Panc1 (cell line): ENCODE measurements around the gene ABCC1. TPM values are rescaled to one million over a fixed set of nuclear protein-coding genes. Genes with fewer than 3 reads are reported as not detected.
A peak's percentile ranks its signal among the peaks of the same experiment; 100 is the strongest.
"Not testable (repeated sequence)": the region's sequence is repeated elsewhere in the genome, so short reads cannot be mapped to it uniquely, and the experiment has no call there.

ENCODE experiments used
- ATAC-seq: fragments of 200-7000 bp; cut with Tn5 transposase; 2 replicates; pipeline ENCODE4 v1.9.1; 2020; ENCODE audit warnings: mild to moderate bottlenecking, moderate library complexity
- BruUV-seq: library from RNA; stranded (reverse); fragments of 400-500 nt; replicated peaks from 2 replicates; lab custom pipeline; 2021; lab: Mats Ljungman, UMichigan
- CTCF ChIA-PET: fragments of 300-600 bp; sonication (Branson Sonifier 250); formaldehyde crosslinking; loops from one replicate; lab custom pipeline; 2022; ENCODE audit warnings: antibody characterized with exemption; lab: Charles Lee
- POLR2A ChIA-PET: fragments of 300-600 bp; sonication (Branson Sonifier 250); formaldehyde crosslinking; loops from one replicate; lab custom pipeline; 2022; ENCODE audit warnings: antibody characterized with exemption; lab: Charles Lee
- DNase-seq: peaks from one replicate; pipeline ENCODE4 v3.0.0-alpha.2; 2010; ENCODE audit warnings: low read depth, low spot score
- H3K27ac ChIP-seq: 2 replicates; pipeline ENCODE4 v1.5.1; 2011; ENCODE audit warnings: mild to moderate bottlenecking, low read length, inconsistent platforms
- H3K27me3 ChIP-seq: fragments of 200-500 bp; sonication (Bioruptor generic); 2 replicates; pipeline ENCODE4 v1.6.0; 2014; ENCODE audit warnings: low read length, inconsistent platforms; ENCODE audit not compliant: control insufficient read depth, insufficient read depth
- H3K36me3 ChIP-seq: fragments of 200-500 bp; sonication (Bioruptor generic); 2 replicates; pipeline ENCODE4 v1.5.1; 2014; ENCODE audit warnings: inconsistent platforms, mild to moderate bottlenecking, low read length, moderate library complexity; ENCODE audit not compliant: control insufficient read depth, insufficient read depth
- H3K4me1 ChIP-seq: 2 replicates; pipeline ENCODE4 v1.5.1; 2011; ENCODE audit warnings: inconsistent platforms, mild to moderate bottlenecking, low read length, moderate library complexity; ENCODE audit not compliant: control insufficient read depth, insufficient read depth
- H3K4me3 ChIP-seq, 2 experiments: 2 replicates each; pipeline ENCODE4 v1.5.1; 2011 to 2012; ENCODE audit warnings: low read depth in 2 of 2, low read length in 2 of 2, mild to moderate bottlenecking in 2 of 2, inconsistent platforms in 1 of 2, moderate library complexity in 1 of 2
- H3K9me3 ChIP-seq: fragments of 200-500 bp; sonication (Bioruptor generic); 2 replicates; pipeline ENCODE4 v1.5.1; 2014; ENCODE audit warnings: low read depth, mild to moderate bottlenecking, inconsistent platforms, low read length, moderate library complexity; ENCODE audit not compliant: control insufficient read depth, insufficient read depth
- POLR2AphosphoS5 ChIP-seq: IDR thresholded peaks from 2 replicates; pipeline ENCODE4 v1.6.1; 2012; ENCODE audit warnings: mild to moderate bottlenecking, low read depth, low read length, moderate library complexity
- SIN3A ChIP-seq: IDR thresholded peaks from 2 replicates; pipeline ENCODE4 v1.6.1; 2012; ENCODE audit warnings: low read depth, mild to moderate bottlenecking, low read length, moderate library complexity, borderline replicate concordance; ENCODE audit not compliant: insufficient read depth
- TCF7L2 ChIP-seq: IDR thresholded peaks from 2 replicates; pipeline ENCODE4 v1.6.1; 2011; ENCODE audit warnings: mild to moderate bottlenecking, low read depth, low read length, inconsistent platforms
- in situ Hi-C: cut with HindIII; loops from 2 replicates; pipeline ENCODE4 v1.10.0; 2016; ENCODE audit warnings: low sequenced_read_pairs, low pct_unique_long_range_greater_than_20kb
- intact Hi-C: fragments of 100-400 bp; cut with micrococcal nuclease; formaldehyde crosslinking; loops from one replicate; pipeline ENCODE4 v1.10.0; 2022; ENCODE audit not compliant: unreplicated experiment
- total RNA-seq: library from RNA; stranded (reverse); gene quantifications from one replicate; pipeline ENCODE4 v1.2.1, GENCODE V29; 2021; ENCODE audit not compliant: unreplicated experiment
- TF ChIP-seq, protein P1 (sequence below), 2 experiments: IDR thresholded peaks; 2 replicates each; pipeline ENCODE4 v1.6.1; 2011 to 2012; ENCODE audit warnings: low read depth in 2 of 2, control low read depth in 1 of 2, low read length in 1 of 2, mild to moderate bottlenecking in 1 of 2, moderate library complexity in 1 of 2; ENCODE audit not compliant: insufficient read depth in 1 of 2
- TF ChIP-seq, protein P2 (sequence below): fragments of 450-650 bp; IDR thresholded peaks from 2 replicates; pipeline ENCODE4 v1.5.1; 2017; ENCODE audit warnings: mild to moderate bottlenecking

The ABCC1 gene
- total RNA-seq, 1 experiment from 2014 or later = 296 TPM

DNA sequence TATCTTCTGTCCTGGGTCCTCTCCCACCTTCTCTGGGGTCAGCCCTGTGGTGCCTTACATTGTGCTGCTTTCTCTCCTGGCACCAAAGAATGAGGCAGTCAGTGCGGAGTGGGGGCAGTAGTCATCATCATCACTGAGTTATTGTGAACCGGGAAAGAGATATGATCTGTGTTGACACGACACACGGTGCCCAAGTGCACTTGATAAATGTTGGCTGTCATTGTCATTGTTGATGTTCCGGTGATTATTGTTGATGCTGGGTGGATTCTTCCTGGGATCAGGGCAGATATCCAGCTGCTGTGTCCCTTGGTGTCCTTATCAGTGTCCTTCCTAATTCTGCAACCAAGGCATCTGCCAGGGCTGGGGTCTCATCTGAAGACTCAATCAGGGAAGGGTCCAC, 152.2 kb downstream of the ABCC1 start:
- TF ChIP-seq TCF7L2 (no peak), SIN3A (no peak), POLR2AphosphoS5 (no peak)
- TF ChIP-seq, protein P1, sequence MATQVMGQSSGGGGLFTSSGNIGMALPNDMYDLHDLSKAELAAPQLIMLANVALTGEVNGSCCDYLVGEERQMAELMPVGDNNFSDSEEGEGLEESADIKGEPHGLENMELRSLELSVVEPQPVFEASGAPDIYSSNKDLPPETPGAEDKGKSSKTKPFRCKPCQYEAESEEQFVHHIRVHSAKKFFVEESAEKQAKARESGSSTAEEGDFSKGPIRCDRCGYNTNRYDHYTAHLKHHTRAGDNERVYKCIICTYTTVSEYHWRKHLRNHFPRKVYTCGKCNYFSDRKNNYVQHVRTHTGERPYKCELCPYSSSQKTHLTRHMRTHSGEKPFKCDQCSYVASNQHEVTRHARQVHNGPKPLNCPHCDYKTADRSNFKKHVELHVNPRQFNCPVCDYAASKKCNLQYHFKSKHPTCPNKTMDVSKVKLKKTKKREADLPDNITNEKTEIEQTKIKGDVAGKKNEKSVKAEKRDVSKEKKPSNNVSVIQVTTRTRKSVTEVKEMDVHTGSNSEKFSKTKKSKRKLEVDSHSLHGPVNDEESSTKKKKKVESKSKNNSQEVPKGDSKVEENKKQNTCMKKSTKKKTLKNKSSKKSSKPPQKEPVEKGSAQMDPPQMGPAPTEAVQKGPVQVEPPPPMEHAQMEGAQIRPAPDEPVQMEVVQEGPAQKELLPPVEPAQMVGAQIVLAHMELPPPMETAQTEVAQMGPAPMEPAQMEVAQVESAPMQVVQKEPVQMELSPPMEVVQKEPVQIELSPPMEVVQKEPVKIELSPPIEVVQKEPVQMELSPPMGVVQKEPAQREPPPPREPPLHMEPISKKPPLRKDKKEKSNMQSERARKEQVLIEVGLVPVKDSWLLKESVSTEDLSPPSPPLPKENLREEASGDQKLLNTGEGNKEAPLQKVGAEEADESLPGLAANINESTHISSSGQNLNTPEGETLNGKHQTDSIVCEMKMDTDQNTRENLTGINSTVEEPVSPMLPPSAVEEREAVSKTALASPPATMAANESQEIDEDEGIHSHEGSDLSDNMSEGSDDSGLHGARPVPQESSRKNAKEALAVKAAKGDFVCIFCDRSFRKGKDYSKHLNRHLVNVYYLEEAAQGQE (IDR thresholded peaks at IDR 0.05; ENCODE audit: insufficient read depth in 1 of 2, low read depth in 2 of 2, low read length in 1 of 2) = no peak
- TF ChIP-seq, protein P2, sequence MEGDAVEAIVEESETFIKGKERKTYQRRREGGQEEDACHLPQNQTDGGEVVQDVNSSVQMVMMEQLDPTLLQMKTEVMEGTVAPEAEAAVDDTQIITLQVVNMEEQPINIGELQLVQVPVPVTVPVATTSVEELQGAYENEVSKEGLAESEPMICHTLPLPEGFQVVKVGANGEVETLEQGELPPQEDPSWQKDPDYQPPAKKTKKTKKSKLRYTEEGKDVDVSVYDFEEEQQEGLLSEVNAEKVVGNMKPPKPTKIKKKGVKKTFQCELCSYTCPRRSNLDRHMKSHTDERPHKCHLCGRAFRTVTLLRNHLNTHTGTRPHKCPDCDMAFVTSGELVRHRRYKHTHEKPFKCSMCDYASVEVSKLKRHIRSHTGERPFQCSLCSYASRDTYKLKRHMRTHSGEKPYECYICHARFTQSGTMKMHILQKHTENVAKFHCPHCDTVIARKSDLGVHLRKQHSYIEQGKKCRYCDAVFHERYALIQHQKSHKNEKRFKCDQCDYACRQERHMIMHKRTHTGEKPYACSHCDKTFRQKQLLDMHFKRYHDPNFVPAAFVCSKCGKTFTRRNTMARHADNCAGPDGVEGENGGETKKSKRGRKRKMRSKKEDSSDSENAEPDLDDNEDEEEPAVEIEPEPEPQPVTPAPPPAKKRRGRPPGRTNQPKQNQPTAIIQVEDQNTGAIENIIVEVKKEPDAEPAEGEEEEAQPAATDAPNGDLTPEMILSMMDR = no peak
- Histone ChIP-seq H3K27me3 (no peaks in the 10 kb centered on the region), H3K36me3 (peaks cover 22% of the 10 kb centered on the region; the same call in 1 of the 2 replicates), H3K4me1 (peaks cover 8% of the 10 kb centered on the region), H3K27ac (no peak overlapping the region), H3K4me3 (no peak overlapping the region), H3K9me3 (no peaks in the 10 kb centered on the region)
- DNase-seq (no peak), ATAC-seq (no peak)
- intact Hi-C loops (no loop called here), in situ Hi-C loops (no loop called here)
- ChIA-PET CTCF (no interaction called here), POLR2A (no interaction called here)
- no TSS peak for BruUV-seq

DNA sequence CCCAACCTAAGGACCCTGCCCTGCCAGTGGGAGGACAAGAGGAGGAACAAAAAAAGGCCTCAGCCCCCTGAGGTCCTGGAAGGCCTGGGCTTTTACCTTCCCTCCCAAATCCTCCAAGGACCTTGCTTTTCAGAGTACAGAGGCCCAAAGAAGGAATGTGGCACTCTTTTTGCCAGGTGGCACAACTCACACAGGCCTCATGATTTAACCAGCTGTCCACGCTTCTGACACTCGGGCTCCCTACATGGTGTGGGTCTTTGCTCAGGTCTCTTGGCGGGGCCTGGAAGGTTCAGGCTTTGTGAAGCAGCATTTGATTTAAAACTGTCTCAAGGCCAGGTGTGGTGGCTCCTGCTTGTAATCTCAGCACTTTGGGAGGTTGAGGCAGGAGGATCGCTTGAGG, 153.3 kb downstream of the ABCC1 start:
- H3K36me3 ChIP-seq = peaks cover 23% of the 10 kb centered on the region; the same call in 1 of the 2 replicates
- H3K27ac ChIP-seq = no peak overlapping the region
- no peaks in the 10 kb centered on the region for H3K4me1 ChIP-seq
- no peak for ATAC-seq
- in situ Hi-C loops (no loop called here), intact Hi-C loops (no loop called here)
- ChIA-PET CTCF (no interaction called here), POLR2A (no interaction called here)
- no peaks in the 10 kb centered on the region for H3K9me3 ChIP-seq
- no peak overlapping the region for H3K4me3 ChIP-seq
- no peaks in the 10 kb centered on the region for H3K27me3 ChIP-seq
- no peak for DNase-seq
- BruUV-seq = no TSS peak
- TF ChIP-seq, protein P2 = no peak
- TF ChIP-seq SIN3A (no peak), POLR2AphosphoS5 (no peak), TCF7L2 (no peak)
- TF ChIP-seq, protein P1 (IDR thresholded peaks at IDR 0.05; ENCODE audit: insufficient read depth in 1 of 2, low read depth in 2 of 2, low read length in 1 of 2) = no peak

DNA sequence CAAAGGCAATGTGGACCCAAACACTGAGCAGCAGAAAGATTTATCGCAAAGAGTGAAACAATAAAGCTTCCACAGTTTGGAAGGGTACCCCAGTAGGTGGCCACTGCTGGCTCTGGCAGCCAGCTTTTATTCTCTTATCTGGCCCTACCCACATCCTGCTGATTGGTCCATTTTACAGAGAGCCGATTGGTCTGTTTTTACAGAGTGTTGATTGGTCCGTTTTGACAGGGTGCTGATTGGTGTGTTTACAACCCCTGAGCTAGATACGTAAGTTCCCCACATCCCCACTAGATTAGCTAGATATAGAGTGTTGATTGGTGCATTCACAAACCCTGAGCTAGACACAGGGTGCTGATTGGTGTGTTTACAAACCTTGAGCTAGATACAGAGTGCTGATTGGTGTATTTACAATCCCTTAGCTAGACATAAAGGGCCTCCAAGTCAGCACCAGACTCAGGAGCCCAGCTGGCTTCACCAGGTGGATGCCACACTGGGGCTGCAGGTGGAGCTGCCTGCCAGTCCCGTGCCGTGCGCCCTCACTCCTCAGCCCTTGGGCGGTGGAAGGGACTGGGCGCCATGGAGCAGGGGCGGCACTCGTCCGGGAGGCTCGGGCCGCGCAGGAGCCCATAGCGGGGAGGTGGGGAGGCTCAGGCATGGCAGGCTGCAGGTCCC, 154.9 kb downstream of the ABCC1 start:
- ATAC-seq = 0 out of 2 replicates have a peak, but pooled peaks have one; percentile 4
- DNase-seq, H3K9me3 ChIP-seq, intact Hi-C loops, H3K27me3 ChIP-seq, H3K4me1 ChIP-seq, H3K27ac ChIP-seq, in situ Hi-C loops, H3K4me3 ChIP-seq, POLR2A ChIA-PET: not testable (repeated sequence)
- TSS peak; percentile 38 for BruUV-seq
- CTCF ChIA-PET = interaction anchor here (0.6 to 0.7 kb wide), 2 partner anchors 52 to 100 kb away, joined by 6 to 8 read pairs; no protein-coding TSS in a partner anchor
- peaks cover 19% of the 10 kb centered on the region; the same call in 1 of the 2 replicates for H3K36me3 ChIP-seq
